ENCODE data around the gene TSPAN11. TPM values are rescaled to one million over a fixed set of nuclear protein-coding genes. Genes with fewer than 3 reads are reported as not detected.
"Not testable (repeated sequence)": the region's sequence is repeated elsewhere in the genome, so short reads cannot be mapped to it uniquely, and the experiment has no call there.

Gene TSPAN11
- total RNA-seq, 1 experiment from 2014 or later, result 4.6 TPM

GRCh38 chr12:30888241-30888640 is 38.3 kb upstream of the TSPAN11 start:
- TF ChIP-seq ELF4 (CRISPR knock-in tag; IDR thresholded peaks at IDR 0.05; ENCODE audit: low read depth) (no peak), SP1 (CRISPR knock-in tag; conservative IDR thresholded peaks at IDR 0.05) (no peak), CREM (CRISPR knock-in tag; IDR thresholded peaks at IDR 0.05) (no peak), ZNF138 (CRISPR knock-in tag; conservative IDR thresholded peaks at IDR 0.05) (no peak), ZBTB43 (CRISPR knock-in tag; IDR thresholded peaks at IDR 0.05) (no peak), ZNF219 (CRISPR knock-in tag; IDR thresholded peaks at IDR 0.05; ENCODE audit: borderline replicate concordance) (no peak), FOXP4 (CRISPR knock-in tag; IDR thresholded peaks at IDR 0.05) (no peak), RELA (CRISPR knock-in tag; IDR thresholded peaks at IDR 0.05; ENCODE audit: borderline replicate concordance) (no peak)
- TF ChIP-seq, protein P1, sequence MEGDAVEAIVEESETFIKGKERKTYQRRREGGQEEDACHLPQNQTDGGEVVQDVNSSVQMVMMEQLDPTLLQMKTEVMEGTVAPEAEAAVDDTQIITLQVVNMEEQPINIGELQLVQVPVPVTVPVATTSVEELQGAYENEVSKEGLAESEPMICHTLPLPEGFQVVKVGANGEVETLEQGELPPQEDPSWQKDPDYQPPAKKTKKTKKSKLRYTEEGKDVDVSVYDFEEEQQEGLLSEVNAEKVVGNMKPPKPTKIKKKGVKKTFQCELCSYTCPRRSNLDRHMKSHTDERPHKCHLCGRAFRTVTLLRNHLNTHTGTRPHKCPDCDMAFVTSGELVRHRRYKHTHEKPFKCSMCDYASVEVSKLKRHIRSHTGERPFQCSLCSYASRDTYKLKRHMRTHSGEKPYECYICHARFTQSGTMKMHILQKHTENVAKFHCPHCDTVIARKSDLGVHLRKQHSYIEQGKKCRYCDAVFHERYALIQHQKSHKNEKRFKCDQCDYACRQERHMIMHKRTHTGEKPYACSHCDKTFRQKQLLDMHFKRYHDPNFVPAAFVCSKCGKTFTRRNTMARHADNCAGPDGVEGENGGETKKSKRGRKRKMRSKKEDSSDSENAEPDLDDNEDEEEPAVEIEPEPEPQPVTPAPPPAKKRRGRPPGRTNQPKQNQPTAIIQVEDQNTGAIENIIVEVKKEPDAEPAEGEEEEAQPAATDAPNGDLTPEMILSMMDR (IDR thresholded peaks at IDR 0.05), result no peak
- TF ChIP-seq, protein P2, sequence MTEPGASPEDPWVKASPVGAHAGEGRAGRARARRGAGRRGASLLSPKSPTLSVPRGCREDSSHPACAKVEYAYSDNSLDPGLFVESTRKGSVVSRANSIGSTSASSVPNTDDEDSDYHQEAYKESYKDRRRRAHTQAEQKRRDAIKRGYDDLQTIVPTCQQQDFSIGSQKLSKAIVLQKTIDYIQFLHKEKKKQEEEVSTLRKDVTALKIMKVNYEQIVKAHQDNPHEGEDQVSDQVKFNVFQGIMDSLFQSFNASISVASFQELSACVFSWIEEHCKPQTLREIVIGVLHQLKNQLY (CRISPR knock-in tag; IDR thresholded peaks at IDR 0.05), result no peak
- TF ChIP-seq, protein P3, sequence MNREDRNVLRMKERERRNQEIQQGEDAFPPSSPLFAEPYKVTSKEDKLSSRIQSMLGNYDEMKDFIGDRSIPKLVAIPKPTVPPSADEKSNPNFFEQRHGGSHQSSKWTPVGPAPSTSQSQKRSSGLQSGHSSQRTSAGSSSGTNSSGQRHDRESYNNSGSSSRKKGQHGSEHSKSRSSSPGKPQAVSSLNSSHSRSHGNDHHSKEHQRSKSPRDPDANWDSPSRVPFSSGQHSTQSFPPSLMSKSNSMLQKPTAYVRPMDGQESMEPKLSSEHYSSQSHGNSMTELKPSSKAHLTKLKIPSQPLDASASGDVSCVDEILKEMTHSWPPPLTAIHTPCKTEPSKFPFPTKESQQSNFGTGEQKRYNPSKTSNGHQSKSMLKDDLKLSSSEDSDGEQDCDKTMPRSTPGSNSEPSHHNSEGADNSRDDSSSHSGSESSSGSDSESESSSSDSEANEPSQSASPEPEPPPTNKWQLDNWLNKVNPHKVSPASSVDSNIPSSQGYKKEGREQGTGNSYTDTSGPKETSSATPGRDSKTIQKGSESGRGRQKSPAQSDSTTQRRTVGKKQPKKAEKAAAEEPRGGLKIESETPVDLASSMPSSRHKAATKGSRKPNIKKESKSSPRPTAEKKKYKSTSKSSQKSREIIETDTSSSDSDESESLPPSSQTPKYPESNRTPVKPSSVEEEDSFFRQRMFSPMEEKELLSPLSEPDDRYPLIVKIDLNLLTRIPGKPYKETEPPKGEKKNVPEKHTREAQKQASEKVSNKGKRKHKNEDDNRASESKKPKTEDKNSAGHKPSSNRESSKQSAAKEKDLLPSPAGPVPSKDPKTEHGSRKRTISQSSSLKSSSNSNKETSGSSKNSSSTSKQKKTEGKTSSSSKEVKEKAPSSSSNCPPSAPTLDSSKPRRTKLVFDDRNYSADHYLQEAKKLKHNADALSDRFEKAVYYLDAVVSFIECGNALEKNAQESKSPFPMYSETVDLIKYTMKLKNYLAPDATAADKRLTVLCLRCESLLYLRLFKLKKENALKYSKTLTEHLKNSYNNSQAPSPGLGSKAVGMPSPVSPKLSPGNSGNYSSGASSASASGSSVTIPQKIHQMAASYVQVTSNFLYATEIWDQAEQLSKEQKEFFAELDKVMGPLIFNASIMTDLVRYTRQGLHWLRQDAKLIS (CRISPR knock-in tag; IDR thresholded peaks at IDR 0.05; ENCODE audit: borderline replicate concordance), result no peak
- ChIA-PET POLR2A (no interaction called here), CTCF (no interaction called here)
- Mint-ChIP-seq H3K4me3 (no peak overlapping the region), H3K27ac (no peak overlapping the region), H3K4me1 (no peaks in the 10 kb centered on the region), H3K9me3 (peaks cover 34% of the 10 kb centered on the region), H3K27me3 (ENCODE audit: low read depth) (peaks cover 35% of the 10 kb centered on the region), H3K36me3 (peaks cover 25% of the 10 kb centered on the region)
- no peak for DNase-seq (ENCODE audit: low spot score)
- no peak for ATAC-seq

- H3K4me1 Mint-ChIP-seq, ATAC-seq, H3K27ac Mint-ChIP-seq, H3K4me3 Mint-ChIP-seq, POLR2A ChIA-PET: not testable (repeated sequence)
- Mint-ChIP-seq H3K9me3 (peaks cover 20% of the 10 kb centered on the region), H3K27me3 (ENCODE audit: low read depth) (peaks cover 17% of the 10 kb centered on the region), H3K36me3 (peaks cover 11% of the 10 kb centered on the region)
- CTCF ChIA-PET, result interaction anchor here (0.9 kb wide), 1 partner anchor 32 kb away, joined by 3 read pairs; the partner anchor contains the start of gene TSPAN11
- peak; percentile 40 for DNase-seq (ENCODE audit: low spot score)
Measured at GRCh38 chr12:30894531-30894930, 32.0 kb upstream of the TSPAN11 start.

GRCh38 chr12:30896461-30896860 is 30.1 kb upstream of the TSPAN11 start:
- no peak for ATAC-seq
- H3K4me3 Mint-ChIP-seq, result no peak overlapping the region
- POLR2A ChIA-PET, result no interaction called here
- peaks cover 2% of the 10 kb centered on the region; the same call in 1 of the 2 replicates for H3K36me3 Mint-ChIP-seq
- CTCF ChIA-PET, result no interaction called here
- H3K4me1 Mint-ChIP-seq, result peaks cover 5% of the 10 kb centered on the region; the same call in 1 of the 2 replicates
- no peak for DNase-seq (ENCODE audit: low spot score)
- TF ChIP-seq, protein P4, sequence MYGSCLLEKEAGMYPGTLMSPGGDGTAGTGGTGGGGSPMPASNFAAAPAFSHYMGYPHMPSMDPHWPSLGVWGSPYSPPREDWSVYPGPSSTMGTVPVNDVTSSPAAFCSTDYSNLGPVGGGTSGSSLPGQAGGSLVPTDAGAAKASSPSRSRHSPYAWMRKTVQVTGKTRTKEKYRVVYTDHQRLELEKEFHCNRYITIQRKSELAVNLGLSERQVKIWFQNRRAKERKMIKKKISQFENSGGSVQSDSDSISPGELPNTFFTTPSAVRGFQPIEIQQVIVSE (CRISPR knock-in tag; IDR thresholded peaks at IDR 0.05; ENCODE audit: borderline replicate concordance), result no peak
- TF ChIP-seq, protein P5, sequence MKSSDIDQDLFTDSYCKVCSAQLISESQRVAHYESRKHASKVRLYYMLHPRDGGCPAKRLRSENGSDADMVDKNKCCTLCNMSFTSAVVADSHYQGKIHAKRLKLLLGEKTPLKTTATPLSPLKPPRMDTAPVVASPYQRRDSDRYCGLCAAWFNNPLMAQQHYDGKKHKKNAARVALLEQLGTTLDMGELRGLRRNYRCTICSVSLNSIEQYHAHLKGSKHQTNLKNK (CRISPR knock-in tag; IDR thresholded peaks at IDR 0.05), result no peak
- TF ChIP-seq ETV6 (CRISPR knock-in tag; IDR thresholded peaks at IDR 0.05) (no peak), TP53 (CRISPR knock-in tag; IDR thresholded peaks at IDR 0.05) (no peak), FOXJ3 (CRISPR knock-in tag; IDR thresholded peaks at IDR 0.05; ENCODE audit: borderline replicate concordance) (no peak), ELF4 (CRISPR knock-in tag; IDR thresholded peaks at IDR 0.05; ENCODE audit: low read depth) (no peak), ZNF138 (CRISPR knock-in tag; conservative IDR thresholded peaks at IDR 0.05) (no peak)
- TF ChIP-seq, protein P6, sequence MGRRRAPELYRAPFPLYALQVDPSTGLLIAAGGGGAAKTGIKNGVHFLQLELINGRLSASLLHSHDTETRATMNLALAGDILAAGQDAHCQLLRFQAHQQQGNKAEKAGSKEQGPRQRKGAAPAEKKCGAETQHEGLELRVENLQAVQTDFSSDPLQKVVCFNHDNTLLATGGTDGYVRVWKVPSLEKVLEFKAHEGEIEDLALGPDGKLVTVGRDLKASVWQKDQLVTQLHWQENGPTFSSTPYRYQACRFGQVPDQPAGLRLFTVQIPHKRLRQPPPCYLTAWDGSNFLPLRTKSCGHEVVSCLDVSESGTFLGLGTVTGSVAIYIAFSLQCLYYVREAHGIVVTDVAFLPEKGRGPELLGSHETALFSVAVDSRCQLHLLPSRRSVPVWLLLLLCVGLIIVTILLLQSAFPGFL (CRISPR knock-in tag; IDR thresholded peaks at IDR 0.05; ENCODE audit: borderline replicate concordance), result no peak
- no peak overlapping the region for H3K27ac Mint-ChIP-seq
- peaks cover 6% of the 10 kb centered on the region for H3K9me3 Mint-ChIP-seq
- H3K27me3 Mint-ChIP-seq (ENCODE audit: low read depth), result peaks cover 14% of the 10 kb centered on the region
